Vagina (tissue), 2 donors: Measurements from ENCODE around the gene IL11. TPM values are rescaled to one million over a fixed set of nuclear protein-coding genes. Genes with fewer than 3 reads are reported as not detected.

Experiments used
- DNase-seq, 2 donors: peaks; one replicate each; pipeline ENCODE4 v3.0.0-alpha.2; 2017; ENCODE audit errors: extremely low spot score in 2 of 2
- H3K27ac ChIP-seq: fragments of 200-600 bp; sonication (generic); one replicate; pipeline ENCODE4 v1.5.1; 2019
- H3K27me3 ChIP-seq: fragments of 200-600 bp; sonication (generic); one replicate; pipeline ENCODE4 v1.5.1; 2019
- H3K36me3 ChIP-seq, 2 donors: fragments of 200-600 bp; sonication (generic); one replicate each; pipeline ENCODE4 v1.5.1; 2017 to 2019
- H3K4me1 ChIP-seq: fragments of 200-600 bp; sonication (generic); one replicate; pipeline ENCODE4 v1.5.1; 2019
- H3K4me3 ChIP-seq, 2 donors: fragments of 200-600 bp; sonication (generic); 1 replicate in 1 of 2; 2 replicates in 1 of 2; pipeline ENCODE4 v1.5.1; 2016 to 2019
- H3K9me3 ChIP-seq: fragments of 200-600 bp; sonication (generic); one replicate; pipeline ENCODE4 v1.5.1; 2019
- POLR2A ChIP-seq, 2 donors: fragments of 450-650 bp; IDR thresholded peaks; one replicate each; pipeline ENCODE4 v1.6.1; 2017; ENCODE audit warnings: antibody characterized with exemption in 2 of 2, mild to moderate bottlenecking in 2 of 2, moderate library complexity in 2 of 2
- POLR2AphosphoS5 ChIP-seq, 2 donors: sonication (generic); formaldehyde crosslinking; IDR thresholded peaks; one replicate each; pipeline ENCODE4 v1.9.0; 2017; ENCODE audit warnings: antibody characterized with exemption in 2 of 2, mild to moderate bottlenecking in 2 of 2, low read depth in 1 of 2; ENCODE audit not compliant: insufficient read depth in 1 of 2
- intact Hi-C: fragments of 100-400 bp; cut with DNase I; formaldehyde crosslinking; loops from one replicate; pipeline ENCODE4 v1.15.1; 2023
- total RNA-seq: library from RNA; depleted of rRNA; stranded (reverse); fragments of >200 nt; gene quantifications from one replicate; pipeline ENCODE4 v1.2.3, GENCODE V29; 2016
- TF ChIP-seq, protein P1 (sequence below), 3 experiments: fragments of 450-650 bp in 2 of 3; fragments of 200-600 bp in 1 of 3; sonication (generic) in 1 of 3; IDR thresholded peaks; one replicate each; pipeline ENCODE4 v1.5.1; 2017 to 2019; ENCODE audit warnings: antibody characterized with exemption in 3 of 3, mild to moderate bottlenecking in 2 of 3, moderate library complexity in 2 of 3

The IL11 gene
- total RNA-seq, 1 donor from 2014 or later, result not detected

DNA sequence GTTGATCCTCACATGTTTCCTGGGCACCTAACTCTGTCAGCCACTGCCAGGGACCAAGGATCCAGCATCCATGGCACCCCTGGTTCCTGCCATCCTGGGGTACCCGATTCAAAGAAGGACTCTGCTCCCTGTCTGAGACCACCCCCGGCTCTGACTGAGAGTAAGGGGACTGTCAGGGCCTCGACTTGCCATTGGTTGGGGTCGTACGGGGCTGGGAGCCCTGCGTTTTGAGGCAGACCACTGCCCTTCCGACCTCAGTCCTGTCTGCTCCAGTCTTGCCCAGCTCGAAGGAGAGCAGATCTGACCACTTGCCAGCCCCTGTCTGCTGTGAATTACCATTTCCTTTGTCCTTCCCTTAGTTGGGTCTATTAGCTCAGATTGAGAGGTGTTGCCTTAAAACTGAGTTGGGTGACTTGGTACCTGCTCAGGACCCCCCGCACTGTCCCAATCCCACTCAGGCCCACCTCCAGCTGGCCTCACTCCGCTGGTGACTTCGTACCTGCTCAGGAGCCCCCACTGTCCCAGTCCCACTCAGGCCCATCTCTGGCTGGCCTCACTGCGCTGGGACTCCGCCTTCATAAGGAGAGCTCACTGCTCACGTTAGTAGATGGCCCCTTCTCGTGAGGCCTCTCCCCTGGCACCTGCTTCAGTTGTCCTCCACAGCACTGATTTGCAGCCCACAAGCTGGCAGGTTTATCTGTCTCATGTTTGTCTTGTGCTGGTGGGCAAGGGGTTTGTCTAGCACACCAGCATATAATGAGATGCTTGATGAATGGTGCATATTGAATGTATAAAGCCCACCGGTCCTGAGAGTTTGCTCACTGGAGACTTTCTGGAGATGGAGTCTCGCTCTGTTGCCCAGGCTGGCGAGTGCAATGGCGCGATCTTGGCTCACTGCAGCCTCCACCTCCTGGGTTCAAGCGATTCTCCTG, 19.4 kb upstream of the IL11 start:
- DNase-seq, result no peak
- no peaks in the 10 kb centered on the region for H3K9me3 ChIP-seq
- peaks cover 0 to 34% of the 10 kb centered on the region in 2 donors for H3K36me3 ChIP-seq
- TF ChIP-seq POLR2A (IDR thresholded peaks at IDR 0.05) (no peak), POLR2AphosphoS5 (IDR thresholded peaks at IDR 0.05; ENCODE audit: insufficient read depth in 1 of 2, low read depth in 1 of 2) (no peak)
- TF ChIP-seq, protein P1, sequence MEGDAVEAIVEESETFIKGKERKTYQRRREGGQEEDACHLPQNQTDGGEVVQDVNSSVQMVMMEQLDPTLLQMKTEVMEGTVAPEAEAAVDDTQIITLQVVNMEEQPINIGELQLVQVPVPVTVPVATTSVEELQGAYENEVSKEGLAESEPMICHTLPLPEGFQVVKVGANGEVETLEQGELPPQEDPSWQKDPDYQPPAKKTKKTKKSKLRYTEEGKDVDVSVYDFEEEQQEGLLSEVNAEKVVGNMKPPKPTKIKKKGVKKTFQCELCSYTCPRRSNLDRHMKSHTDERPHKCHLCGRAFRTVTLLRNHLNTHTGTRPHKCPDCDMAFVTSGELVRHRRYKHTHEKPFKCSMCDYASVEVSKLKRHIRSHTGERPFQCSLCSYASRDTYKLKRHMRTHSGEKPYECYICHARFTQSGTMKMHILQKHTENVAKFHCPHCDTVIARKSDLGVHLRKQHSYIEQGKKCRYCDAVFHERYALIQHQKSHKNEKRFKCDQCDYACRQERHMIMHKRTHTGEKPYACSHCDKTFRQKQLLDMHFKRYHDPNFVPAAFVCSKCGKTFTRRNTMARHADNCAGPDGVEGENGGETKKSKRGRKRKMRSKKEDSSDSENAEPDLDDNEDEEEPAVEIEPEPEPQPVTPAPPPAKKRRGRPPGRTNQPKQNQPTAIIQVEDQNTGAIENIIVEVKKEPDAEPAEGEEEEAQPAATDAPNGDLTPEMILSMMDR (IDR thresholded peaks at IDR 0.05), result no peak
- intact Hi-C loops, result no loop called here
- H3K4me3 ChIP-seq, result no peak overlapping the region
- H3K27ac ChIP-seq, result no peak overlapping the region
- no peaks in the 10 kb centered on the region for H3K27me3 ChIP-seq
- peaks cover 51% of the 10 kb centered on the region for H3K4me1 ChIP-seq

DNA sequence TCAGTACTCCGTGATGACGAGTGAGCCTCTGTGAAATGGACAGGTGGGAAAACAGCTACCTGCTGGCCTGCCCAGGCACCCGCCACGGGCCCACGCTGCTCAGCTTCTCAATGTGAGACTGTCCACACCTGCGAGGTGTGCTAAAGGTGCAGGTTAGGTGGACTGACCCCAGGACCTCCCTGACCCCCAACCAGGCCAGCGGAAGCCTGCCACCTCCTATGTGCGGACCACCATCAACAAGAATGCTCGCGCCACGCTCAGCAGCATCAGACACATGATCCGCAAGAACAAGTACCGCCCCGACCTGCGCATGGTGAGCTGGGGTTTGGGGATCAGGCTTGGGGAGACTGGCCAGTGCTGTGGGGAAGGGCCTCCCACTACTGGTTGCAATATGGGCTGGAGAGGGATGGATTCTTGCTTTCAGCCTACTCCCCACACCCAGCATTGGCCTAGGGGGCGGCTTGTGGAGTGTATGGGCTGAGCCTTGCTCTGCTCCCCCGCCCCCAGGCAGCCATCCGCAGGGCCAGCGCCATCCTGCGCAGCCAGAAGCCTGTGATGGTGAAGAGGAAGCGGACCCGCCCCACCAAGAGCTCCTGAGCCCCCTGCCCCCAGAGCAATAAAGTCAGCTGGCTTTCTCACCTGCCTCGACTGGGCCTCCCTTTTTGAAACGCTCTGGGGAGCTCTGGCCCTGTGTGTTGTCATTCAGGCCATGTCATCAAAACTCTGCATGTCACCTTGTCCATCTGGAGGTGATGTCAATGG, 17.7 kb upstream of the IL11 start:
- H3K27me3 ChIP-seq, result no peaks in the 10 kb centered on the region
- intact Hi-C loops, result no loop called here
- peak overlapping the region; percentile 23 to 76 for H3K4me3 ChIP-seq
- H3K9me3 ChIP-seq, result no peaks in the 10 kb centered on the region
- H3K27ac ChIP-seq, result no peak overlapping the region
- H3K4me1 ChIP-seq, result peaks cover 62% of the 10 kb centered on the region
- DNase-seq, result no peak
- TF ChIP-seq, protein P1 (IDR thresholded peaks at IDR 0.05), result no peak
- TF ChIP-seq POLR2AphosphoS5 (IDR thresholded peaks at IDR 0.05; ENCODE audit: insufficient read depth in 1 of 2, low read depth in 1 of 2) (no peak), POLR2A (IDR thresholded peaks at IDR 0.05) (no peak)
- H3K36me3 ChIP-seq, result peaks cover 0 to 34% of the 10 kb centered on the region in 2 donors

- Histone ChIP-seq H3K36me3 (peaks cover 0 to 31% of the 10 kb centered on the region in 2 donors), H3K4me1 (peaks cover 63% of the 10 kb centered on the region), H3K27ac (peak overlapping the region; percentile 96), H3K9me3 (no peaks in the 10 kb centered on the region), H3K27me3 (no peaks in the 10 kb centered on the region), H3K4me3 (peak overlapping the region; percentile 70 to 76)
- TF ChIP-seq POLR2A (IDR thresholded peaks at IDR 0.05) (no peak), POLR2AphosphoS5 (IDR thresholded peaks at IDR 0.05; ENCODE audit: insufficient read depth in 1 of 2, low read depth in 1 of 2) (no peak)
- TF ChIP-seq, protein P1 (IDR thresholded peaks at IDR 0.05), result no peak
- intact Hi-C loops, result no loop called here
- no peak for DNase-seq
Measured at GRCh38 chr19:55386493-55386971, 16.3 kb upstream of the IL11 start.

DNA sequence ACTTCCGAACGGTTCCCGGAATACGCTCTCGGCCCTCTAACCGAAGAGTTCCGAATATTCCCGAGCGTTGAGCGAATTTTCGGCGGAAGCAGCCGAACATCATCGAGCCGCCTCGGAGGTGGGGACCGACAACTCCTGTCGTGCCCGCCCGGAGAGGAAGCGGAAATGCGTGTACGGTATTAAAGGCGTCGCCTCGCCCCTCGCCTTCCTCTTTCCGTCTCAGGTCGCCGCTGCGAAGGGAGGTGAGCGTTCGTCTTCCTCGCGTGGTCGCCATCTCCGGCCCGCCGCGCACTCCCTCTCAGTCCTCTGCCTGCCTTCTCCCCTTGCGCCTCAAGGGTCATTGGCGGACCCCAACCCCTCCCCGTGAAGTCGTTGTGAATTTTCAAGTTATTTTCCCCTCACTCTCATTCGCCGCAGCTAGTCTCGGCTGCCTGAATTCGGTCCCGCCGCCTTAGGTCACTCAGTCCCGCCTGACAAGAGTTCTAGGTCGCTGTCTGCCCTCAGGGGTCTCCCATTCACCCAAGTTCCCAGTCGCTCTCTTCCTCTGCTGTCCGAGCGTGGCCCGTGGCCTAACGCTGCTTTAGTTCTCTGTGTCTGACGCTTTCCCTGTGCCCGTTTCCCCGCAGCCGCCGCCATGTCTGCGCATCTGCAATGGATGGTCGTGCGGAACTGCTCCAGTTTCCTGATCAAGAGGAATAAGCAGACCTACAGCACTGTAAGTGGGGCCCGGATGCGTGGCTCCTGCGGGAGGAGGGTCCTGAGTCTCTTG, 15.6 kb upstream of the IL11 start, which contains the start of gene RPL28:
TSS of gene RPL28 (plus strand) at position 209 of the 769 bp plus-strand sequence. CDS start at position 635, 426 bp downstream.
- Histone ChIP-seq H3K9me3 (no peaks in the 10 kb centered on the region), H3K4me1 (peaks cover 63% of the 10 kb centered on the region), H3K4me3 (peak within 1 kb of the TSS; percentile 70 to 76), H3K27ac (peak within 1 kb of the TSS; percentile 96), H3K27me3 (no peaks in the 10 kb centered on the region), H3K36me3 (peaks cover 0 to 31% of the 10 kb centered on the region in 2 donors)
- intact Hi-C loops, result loop anchor here (2.0 kb wide), 1 partner anchor 45 kb away; no protein-coding TSS in a partner anchor
- peak in 1 of 2 donors; percentile 99 for DNase-seq
- TF ChIP-seq POLR2AphosphoS5 (IDR thresholded peaks at IDR 0.05; ENCODE audit: insufficient read depth in 1 of 2, low read depth in 1 of 2), result peak; percentile 92 to 99
- peak; percentile 12 to 96 for TF ChIP-seq POLR2A (IDR thresholded peaks at IDR 0.05)
- TF ChIP-seq, protein P1 (IDR thresholded peaks at IDR 0.05), result no peak
